ENCODE results near the gene RPL18A. TPM values are rescaled to one million over a fixed set of nuclear protein-coding genes. Genes with fewer than 3 reads are reported as not detected.

Gene RPL18A
- total and polyA plus RNA-seq, 10 of the 15 experiments (the other 5 are each of a cell fraction or from before 2014, with no cell fraction given) = 1,181 to 3,774 (median 2,300) TPM

DNA sequence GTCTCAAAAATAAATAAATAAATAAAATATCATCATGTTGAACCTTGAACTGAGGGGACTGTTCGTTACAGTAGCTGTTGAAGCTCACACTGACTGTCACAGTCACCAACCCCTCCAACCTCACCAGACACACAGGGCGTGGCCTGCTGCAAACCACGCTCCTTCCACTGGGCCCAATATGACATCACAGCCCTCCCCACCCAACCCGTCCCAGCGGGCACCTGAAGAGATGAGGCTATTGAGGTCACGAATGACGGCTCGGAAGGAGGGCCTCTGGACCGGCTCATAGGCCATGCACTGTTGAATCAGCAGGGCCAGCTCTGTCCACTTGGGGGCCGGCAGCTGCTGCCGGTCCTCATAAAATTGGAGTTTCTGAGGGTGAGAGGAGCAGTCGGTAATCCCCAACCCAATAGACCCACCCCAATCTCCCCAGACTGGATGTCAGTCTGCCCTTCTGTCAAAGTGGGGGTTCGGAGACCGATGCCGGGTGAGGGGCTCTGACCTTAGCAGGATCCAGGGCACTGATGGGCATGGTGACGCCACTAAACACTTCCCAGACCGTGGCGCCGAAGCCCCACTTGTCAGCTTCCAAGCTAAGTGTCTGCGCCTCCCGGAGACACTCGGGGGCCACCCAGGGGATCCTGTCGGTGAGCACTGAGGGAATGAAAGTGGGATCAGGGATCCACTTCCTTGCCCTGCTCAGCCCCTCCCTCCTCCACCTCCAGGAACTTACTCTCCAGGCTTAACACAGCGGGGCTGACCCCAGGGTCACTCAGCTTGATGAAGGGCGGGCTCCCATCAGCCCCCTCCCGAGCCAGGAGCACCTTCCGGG, 25.1 kb upstream of the RPL18A start:
- H3K9me3 ChIP-seq (replicated peaks; ENCODE audit: control insufficient read depth, insufficient read depth, low read length) = no peaks in the 10 kb centered on the region; the same call in 2 of the 3 replicates
- no peaks in the 10 kb centered on the region for H4K20me1 ChIP-seq (ENCODE audit: control insufficient read depth, insufficient read depth)
- intact Hi-C loops (cut with micrococcal nuclease; ENCODE audit: unreplicated experiment) = no loop called here
- H3K4me2 ChIP-seq (ENCODE audit: control insufficient read depth, insufficient read depth) = no peak overlapping the region
- in situ Hi-C loops (cut with MboI) = no loop called here
- ChIA-PET SMC1A (ENCODE audit: uncharacterized antibody, unreplicated experiment) (interaction anchor here (1.3 kb wide), 1 partner anchor 25 kb away, joined by 3 read pairs; the partner anchor contains the start of gene RPL18A), CTCF (no interaction called here), RAD21 (ENCODE audit: unreplicated experiment) (no interaction called here), POLR2A (interaction anchor here (0.5 to 0.6 kb wide), 2 partner anchors 29 to 753 kb away, joined by 3 read pairs; no protein-coding TSS in a partner anchor)
- H2AFZ ChIP-seq (ENCODE audit: control insufficient read depth, low read depth, low read length) = no peak overlapping the region
- ATAC-seq = no peak
- TF ChIP-seq, protein P1, sequence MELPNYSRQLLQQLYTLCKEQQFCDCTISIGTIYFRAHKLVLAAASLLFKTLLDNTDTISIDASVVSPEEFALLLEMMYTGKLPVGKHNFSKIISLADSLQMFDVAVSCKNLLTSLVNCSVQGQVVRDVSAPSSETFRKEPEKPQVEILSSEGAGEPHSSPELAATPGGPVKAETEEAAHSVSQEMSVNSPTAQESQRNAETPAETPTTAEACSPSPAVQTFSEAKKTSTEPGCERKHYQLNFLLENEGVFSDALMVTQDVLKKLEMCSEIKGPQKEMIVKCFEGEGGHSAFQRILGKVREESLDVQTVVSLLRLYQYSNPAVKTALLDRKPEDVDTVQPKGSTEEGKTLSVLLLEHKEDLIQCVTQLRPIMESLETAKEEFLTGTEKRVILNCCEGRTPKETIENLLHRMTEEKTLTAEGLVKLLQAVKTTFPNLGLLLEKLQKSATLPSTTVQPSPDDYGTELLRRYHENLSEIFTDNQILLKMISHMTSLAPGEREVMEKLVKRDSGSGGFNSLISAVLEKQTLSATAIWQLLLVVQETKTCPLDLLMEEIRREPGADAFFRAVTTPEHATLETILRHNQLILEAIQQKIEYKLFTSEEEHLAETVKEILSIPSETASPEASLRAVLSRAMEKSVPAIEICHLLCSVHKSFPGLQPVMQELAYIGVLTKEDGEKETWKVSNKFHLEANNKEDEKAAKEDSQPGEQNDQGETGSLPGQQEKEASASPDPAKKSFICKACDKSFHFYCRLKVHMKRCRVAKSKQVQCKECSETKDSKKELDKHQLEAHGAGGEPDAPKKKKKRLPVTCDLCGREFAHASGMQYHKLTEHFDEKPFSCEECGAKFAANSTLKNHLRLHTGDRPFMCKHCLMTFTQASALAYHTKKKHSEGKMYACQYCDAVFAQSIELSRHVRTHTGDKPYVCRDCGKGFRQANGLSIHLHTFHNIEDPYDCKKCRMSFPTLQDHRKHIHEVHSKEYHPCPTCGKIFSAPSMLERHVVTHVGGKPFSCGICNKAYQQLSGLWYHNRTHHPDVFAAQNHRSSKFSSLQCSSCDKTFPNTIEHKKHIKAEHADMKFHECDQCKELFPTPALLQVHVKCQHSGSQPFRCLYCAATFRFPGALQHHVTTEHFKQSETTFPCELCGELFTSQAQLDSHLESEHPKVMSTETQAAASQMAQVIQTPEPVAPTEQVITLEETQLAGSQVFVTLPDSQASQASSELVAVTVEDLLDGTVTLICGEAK (IDR thresholded peaks at IDR 0.05; ENCODE audit: borderline replicate concordance) = no peak
- H3K9ac ChIP-seq (ENCODE audit: control insufficient read depth, insufficient read depth, low read length) = no peak overlapping the region
- H3K4me3 ChIP-seq = no peak overlapping the region
- BruUV-seq (replicated peaks) = no TSS peak
- 94% methylated on average over 27 of the region's 27 CpGs for WGBS (ENCODE audit: insufficient coverage, insufficient replicate concordance, low lambda C conversion rate, missing lambda C conversion rate)
- no peak overlapping the region for H3K27ac ChIP-seq (ENCODE audit: control insufficient read depth, insufficient read depth)
- no peak for FAIRE-seq
- H3K4me1 ChIP-seq (ENCODE audit: control insufficient read depth, insufficient read depth, low read length) = no peaks in the 10 kb centered on the region
- peaks cover 6 to 19% of the 10 kb centered on the region in 2 experiments for H3K36me3 ChIP-seq (ENCODE audit: control insufficient read depth in 2 of 2, insufficient read depth in 2 of 2, low read length in 1 of 2)
- H3K79me2 ChIP-seq (ENCODE audit: control insufficient read depth, insufficient read depth, low read length) = no peaks in the 10 kb centered on the region
- no peaks in the 10 kb centered on the region for H3K27me3 ChIP-seq (replicated peaks in 1 of 2; ENCODE audit: control insufficient read depth in 2 of 2, insufficient read depth in 2 of 2, low read length in 1 of 2)
- DNase-seq (ENCODE audit: low read depth, low spot score) = no peak
